Lower lobe of right lung (tissue), 2 donors: ENCODE measurements around the gene KSR2. TPM values are rescaled to one million over a fixed set of nuclear protein-coding genes. Genes with fewer than 3 reads are reported as not detected.

Experiments
- ATAC-seq, 2 donors: fragments of 200-7000 bp; cut with Tn5 transposase; one replicate each; pipeline ENCODE4 v1.9.1; 2020 to 2022; ENCODE audit warnings: mild to moderate bottlenecking in 2 of 2, moderate library complexity in 2 of 2
- DNase-seq: peaks from one replicate; pipeline ENCODE4 v3.0.0-alpha.2; 2020
- H3K27ac ChIP-seq: fragments of 200-600 bp; one replicate; pipeline ENCODE4 v1.8.0; 2022
- H3K27me3 ChIP-seq: fragments of 200-600 bp; one replicate; pipeline ENCODE4 v1.8.0; 2022; ENCODE audit warnings: low read depth
- H3K36me3 ChIP-seq: fragments of 200-600 bp; one replicate; pipeline ENCODE4 v1.8.0; 2022; ENCODE audit warnings: mild to moderate bottlenecking
- H3K4me1 ChIP-seq: fragments of 200-600 bp; one replicate; pipeline ENCODE4 v1.8.0; 2022
- H3K4me3 ChIP-seq: fragments of 200-600 bp; one replicate; pipeline ENCODE4 v1.8.0; 2022; ENCODE audit warnings: mild to moderate bottlenecking
- H3K9me3 ChIP-seq: fragments of 200-600 bp; one replicate; pipeline ENCODE4 v1.8.0; 2022
- intact Hi-C: fragments of 100-400 bp; cut with DNase I; formaldehyde crosslinking; loops from one replicate; pipeline ENCODE4 v1.11.0; 2022
- total RNA-seq: library from RNA; stranded (reverse); fragmentation: NEBNext Ultra II Directional; extraction: Animal tissue kit (Norgen Biotek cat#: 25700); gene quantifications from one replicate; pipeline ENCODE4 v1.2.1, GENCODE V29; 2021
- TF ChIP-seq, protein P1 (sequence below): fragments of 200-600 bp; IDR thresholded peaks from one replicate; pipeline ENCODE4 v1.8.0; 2022; ENCODE audit warnings: antibody characterized with exemption, mild to moderate bottlenecking
- donor health status: DM: no; HTN: yes; CAD: no; lungs with severe emphysema.

Gene KSR2
- total RNA-seq, 1 donor from 2014 or later = 1.0 TPM

DNA sequence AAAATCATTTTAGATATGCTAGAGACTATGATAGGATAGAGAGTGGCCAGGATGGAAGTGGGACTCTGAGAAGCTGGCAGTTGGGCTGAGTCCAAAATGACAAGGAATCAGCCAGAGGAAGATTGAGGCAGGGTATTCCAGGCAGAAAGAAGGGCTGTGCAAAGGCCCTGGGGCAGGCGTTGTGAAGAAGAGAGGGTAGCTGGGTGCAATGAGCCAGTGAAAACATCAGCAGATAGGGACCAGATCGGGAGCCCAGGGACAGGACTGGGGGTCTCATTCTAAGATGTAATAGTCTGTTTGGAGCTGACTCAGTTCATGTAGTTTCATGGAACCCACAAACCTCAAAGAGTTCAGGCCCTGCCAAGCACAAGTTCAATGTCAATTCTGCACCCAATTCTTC is 126.6 kb downstream of the KSR2 start:
- no peak for DNase-seq
- TF ChIP-seq, protein P1, sequence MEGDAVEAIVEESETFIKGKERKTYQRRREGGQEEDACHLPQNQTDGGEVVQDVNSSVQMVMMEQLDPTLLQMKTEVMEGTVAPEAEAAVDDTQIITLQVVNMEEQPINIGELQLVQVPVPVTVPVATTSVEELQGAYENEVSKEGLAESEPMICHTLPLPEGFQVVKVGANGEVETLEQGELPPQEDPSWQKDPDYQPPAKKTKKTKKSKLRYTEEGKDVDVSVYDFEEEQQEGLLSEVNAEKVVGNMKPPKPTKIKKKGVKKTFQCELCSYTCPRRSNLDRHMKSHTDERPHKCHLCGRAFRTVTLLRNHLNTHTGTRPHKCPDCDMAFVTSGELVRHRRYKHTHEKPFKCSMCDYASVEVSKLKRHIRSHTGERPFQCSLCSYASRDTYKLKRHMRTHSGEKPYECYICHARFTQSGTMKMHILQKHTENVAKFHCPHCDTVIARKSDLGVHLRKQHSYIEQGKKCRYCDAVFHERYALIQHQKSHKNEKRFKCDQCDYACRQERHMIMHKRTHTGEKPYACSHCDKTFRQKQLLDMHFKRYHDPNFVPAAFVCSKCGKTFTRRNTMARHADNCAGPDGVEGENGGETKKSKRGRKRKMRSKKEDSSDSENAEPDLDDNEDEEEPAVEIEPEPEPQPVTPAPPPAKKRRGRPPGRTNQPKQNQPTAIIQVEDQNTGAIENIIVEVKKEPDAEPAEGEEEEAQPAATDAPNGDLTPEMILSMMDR = no peak
- Histone ChIP-seq H3K4me3 (no peak overlapping the region), H3K4me1 (no peaks in the 10 kb centered on the region), H3K9me3 (no peaks in the 10 kb centered on the region), H3K27ac (no peak overlapping the region), H3K27me3 (peaks cover under 1% of the 10 kb centered on the region), H3K36me3 (no peaks in the 10 kb centered on the region)
- intact Hi-C loops = no loop called here
- no peak for ATAC-seq

DNA sequence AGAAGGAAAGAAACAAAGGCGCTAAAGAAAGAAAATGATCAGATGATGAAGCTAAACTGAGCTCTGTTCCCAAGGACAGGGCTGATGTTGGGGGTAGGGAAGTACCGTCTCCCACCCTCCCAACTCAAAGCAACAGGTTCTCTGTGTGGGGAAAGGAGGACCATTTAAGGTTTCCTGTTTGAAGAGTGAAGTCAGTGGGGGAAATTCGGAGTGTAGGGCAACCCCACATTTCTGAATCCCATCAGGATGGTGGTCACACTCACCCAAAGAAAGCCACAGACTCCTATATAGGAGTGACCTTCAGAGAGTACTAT is 131.1 kb downstream of the KSR2 start:
- TF ChIP-seq, protein P1 = no peak
- Histone ChIP-seq H3K36me3 (no peaks in the 10 kb centered on the region), H3K9me3 (no peaks in the 10 kb centered on the region), H3K27ac (no peak overlapping the region), H3K4me1 (no peaks in the 10 kb centered on the region), H3K27me3 (no peaks in the 10 kb centered on the region), H3K4me3 (no peak overlapping the region)
- peak in 1 of 2 donors; percentile 8 for ATAC-seq
- no peak for DNase-seq
- intact Hi-C loops = no loop called here

DNA sequence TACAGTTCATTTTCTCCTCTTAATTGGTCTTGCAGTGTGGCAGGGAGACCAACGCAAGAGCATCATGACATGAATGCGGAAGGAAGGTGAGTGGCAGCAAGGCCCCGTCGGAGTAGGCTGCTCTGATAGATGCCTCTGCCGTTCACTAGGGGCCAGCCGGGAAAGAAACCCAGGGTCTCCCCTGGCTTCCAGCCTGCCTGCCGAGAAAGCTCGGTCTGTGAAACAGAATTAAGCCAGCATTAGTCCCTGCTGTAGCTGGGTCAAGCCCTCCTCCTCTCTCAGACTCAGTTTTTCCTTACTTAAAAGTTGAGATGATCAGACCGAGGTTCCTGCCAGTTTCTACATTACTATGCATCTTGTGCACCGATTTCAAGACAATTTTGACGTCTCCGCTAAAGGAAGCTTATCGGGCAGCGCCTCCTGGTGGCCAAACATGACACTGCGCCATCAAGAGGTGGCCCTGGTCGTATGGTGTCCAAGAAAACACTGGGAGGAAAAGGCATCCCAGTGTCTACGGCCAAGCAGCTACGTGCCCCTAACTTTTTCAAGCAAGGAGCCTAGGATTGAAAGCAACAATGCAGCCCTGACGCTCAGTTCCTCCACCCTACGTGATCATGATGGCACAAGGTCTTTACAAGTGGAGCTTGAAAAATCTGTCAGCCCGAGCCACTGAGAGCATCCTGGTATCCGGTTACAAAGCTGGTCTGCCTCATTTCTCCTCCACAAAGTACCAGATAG is 131.6 kb downstream of the KSR2 start:
- intact Hi-C loops = no loop called here
- Histone ChIP-seq H3K27ac (no peak overlapping the region), H3K9me3 (no peaks in the 10 kb centered on the region), H3K4me1 (no peaks in the 10 kb centered on the region), H3K27me3 (no peaks in the 10 kb centered on the region), H3K36me3 (no peaks in the 10 kb centered on the region), H3K4me3 (no peak overlapping the region)
- TF ChIP-seq, protein P1 = peak; percentile 95
- DNase-seq (peak; percentile 79), ATAC-seq (peak; percentile 68 to 72)

DNA sequence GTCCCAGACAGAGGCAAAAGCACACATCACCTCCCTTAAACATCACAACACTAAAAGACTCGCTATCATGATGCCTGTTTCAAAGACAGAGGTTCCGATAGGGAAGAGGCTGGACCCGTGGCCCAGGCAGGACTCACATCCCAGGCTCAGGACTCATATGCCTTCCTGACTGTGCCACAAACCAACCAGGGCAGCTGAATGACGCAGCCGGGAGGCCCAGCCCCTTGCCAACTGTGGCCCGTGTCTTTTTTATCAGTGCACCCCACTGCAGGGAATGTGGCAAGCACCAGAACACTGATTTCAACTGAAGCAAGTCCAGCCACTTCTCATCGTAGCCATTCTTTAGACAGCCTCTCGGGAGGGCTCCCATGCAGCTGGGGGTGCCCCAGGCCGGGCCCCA is 132.3 kb downstream of the KSR2 start:
- no peaks in the 10 kb centered on the region for H3K36me3 ChIP-seq
- TF ChIP-seq, protein P1 = no peak
- no peak overlapping the region for H3K4me3 ChIP-seq
- H3K27me3 ChIP-seq = no peaks in the 10 kb centered on the region
- no peak for DNase-seq
- intact Hi-C loops = no loop called here
- H3K9me3 ChIP-seq = no peaks in the 10 kb centered on the region
- H3K4me1 ChIP-seq = no peaks in the 10 kb centered on the region
- no peak for ATAC-seq
- H3K27ac ChIP-seq = no peak overlapping the region

DNA sequence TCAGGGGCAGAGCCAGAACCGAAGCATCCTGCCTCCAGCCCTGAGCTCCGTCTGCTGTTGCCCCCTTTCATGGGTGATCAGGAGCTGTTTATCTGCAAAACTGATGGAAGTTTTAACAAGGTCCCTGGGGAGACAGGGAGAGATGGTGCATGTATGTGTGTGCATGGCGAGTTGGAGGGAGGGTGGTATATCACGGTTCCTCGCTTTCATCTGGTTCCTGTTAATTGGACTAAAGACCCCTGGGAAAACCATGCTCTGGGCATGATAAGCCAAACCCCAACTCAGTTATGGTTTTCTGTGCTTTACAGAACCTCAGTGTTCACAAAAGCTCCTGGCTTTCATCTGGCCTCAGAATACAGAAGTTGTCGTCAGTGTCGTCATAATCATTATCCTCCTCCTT is 133.6 kb downstream of the KSR2 start:
- ATAC-seq (no peak), DNase-seq (no peak)
- H3K27ac ChIP-seq = no peak overlapping the region
- no peaks in the 10 kb centered on the region for H3K36me3 ChIP-seq
- H3K9me3 ChIP-seq = no peaks in the 10 kb centered on the region
- TF ChIP-seq, protein P1 = no peak
- no peaks in the 10 kb centered on the region for H3K27me3 ChIP-seq
- no peak overlapping the region for H3K4me3 ChIP-seq
- no peaks in the 10 kb centered on the region for H3K4me1 ChIP-seq
- intact Hi-C loops = no loop called here
